Measurements from ENCODE around the gene TPRG1.
A peak's percentile ranks its signal among the peaks of the same experiment; 100 is the strongest.

TPRG1 gene

GRCh38 chr3:189138901-189139610 is 32.7 kb upstream of the TPRG1 start:
- Histone ChIP-seq H3K18ac (ENCODE audit: low read depth in 1 of 2, low read length in 2 of 2) (no peak overlapping the region), H2AK5ac (ENCODE audit: low read length, severe bottlenecking) (no peak overlapping the region), H2BK5ac (ENCODE audit: low read depth, low read length, poor library complexity, severe bottlenecking) (no peak overlapping the region), H3K27me3 (ENCODE audit: control insufficient read depth in 1 of 2, insufficient read depth in 1 of 2, low read length in 2 of 2) (no peaks in the 10 kb centered on the region), H3K14ac (ENCODE audit: low read length in 2 of 2) (no peak overlapping the region), H3K4me1 (ENCODE audit: control insufficient read depth, insufficient read depth, low read depth, low read length) (no peaks in the 10 kb centered on the region), H3K27ac (ENCODE audit: low read length, poor library complexity, severe bottlenecking) (no peak overlapping the region), H3K4ac (ENCODE audit: low read depth in 1 of 2, low read length in 2 of 2) (no peak overlapping the region), H3K4me2 (ENCODE audit: low read length, poor library complexity, severe bottlenecking) (no peak overlapping the region), H3K4me3 (ENCODE audit: insufficient read depth in 1 of 2, low read depth in 1 of 2, low read length in 2 of 2) (no peak overlapping the region), H4K8ac (ENCODE audit: low read length) (no peak overlapping the region), H4K91ac (ENCODE audit: low read length) (no peak overlapping the region), H3K36me3 (ENCODE audit: control insufficient read depth in 1 of 2, insufficient read depth in 2 of 2, low read depth in 1 of 2, low read length in 2 of 2) (no peaks in the 10 kb centered on the region), H2AFZ (ENCODE audit: low read depth, low read length) (no peak overlapping the region), H3K79me1 (replicated peaks; ENCODE audit: low read length, poor library complexity, severe bottlenecking) (no peaks in the 10 kb centered on the region), H3K9me3 (ENCODE audit: control insufficient read depth, low read length) (no peaks in the 10 kb centered on the region), H2BK12ac (ENCODE audit: low read length in 2 of 2) (no peak overlapping the region), H3K9ac (ENCODE audit: low read length) (no peak overlapping the region), H2BK15ac (ENCODE audit: low read depth, poor library complexity, severe bottlenecking) (peak overlapping the region; percentile 13), H2BK120ac (ENCODE audit: low read depth, low read length) (no peak overlapping the region), H3K23ac (ENCODE audit: low read length in 2 of 2) (no peak overlapping the region)
- 87% methylated on average over 9 of the region's 9 CpGs for WGBS
- no peak for DNase-seq

- Histone ChIP-seq H3K9ac (ENCODE audit: low read length) (no peak overlapping the region), H3K27ac (ENCODE audit: low read length, poor library complexity, severe bottlenecking) (no peak overlapping the region), H3K4me2 (ENCODE audit: low read length, poor library complexity, severe bottlenecking) (no peak overlapping the region), H2BK12ac (ENCODE audit: low read length in 2 of 2) (no peak overlapping the region), H3K18ac (ENCODE audit: low read depth in 1 of 2, low read length in 2 of 2) (no peak overlapping the region), H4K91ac (ENCODE audit: low read length) (no peak overlapping the region), H3K14ac (ENCODE audit: low read length in 2 of 2) (no peak overlapping the region), H3K4me1 (ENCODE audit: control insufficient read depth, insufficient read depth, low read depth, low read length) (no peaks in the 10 kb centered on the region), H3K36me3 (ENCODE audit: control insufficient read depth in 1 of 2, insufficient read depth in 2 of 2, low read depth in 1 of 2, low read length in 2 of 2) (no peaks in the 10 kb centered on the region), H2BK5ac (ENCODE audit: low read depth, low read length, poor library complexity, severe bottlenecking) (no peak overlapping the region), H3K23ac (ENCODE audit: low read length in 2 of 2) (no peak overlapping the region), H3K27me3 (ENCODE audit: control insufficient read depth in 1 of 2, insufficient read depth in 1 of 2, low read length in 2 of 2) (no peaks in the 10 kb centered on the region), H2AK5ac (ENCODE audit: low read length, severe bottlenecking) (no peak overlapping the region), H2BK15ac (ENCODE audit: low read depth, poor library complexity, severe bottlenecking) (no peak overlapping the region), H2BK120ac (ENCODE audit: low read depth, low read length) (no peak overlapping the region), H3K4me3 (ENCODE audit: insufficient read depth in 1 of 2, low read depth in 1 of 2, low read length in 2 of 2) (no peak overlapping the region), H3K9me3 (ENCODE audit: control insufficient read depth, low read length) (no peaks in the 10 kb centered on the region), H2AFZ (ENCODE audit: low read depth, low read length) (no peak overlapping the region), H3K79me1 (replicated peaks; ENCODE audit: low read length, poor library complexity, severe bottlenecking) (no peaks in the 10 kb centered on the region), H3K4ac (ENCODE audit: low read depth in 1 of 2, low read length in 2 of 2) (no peak overlapping the region), H4K8ac (ENCODE audit: low read length) (no peak overlapping the region)
- 96% methylated on average over 5 of the region's 6 CpGs for WGBS
- no peak for DNase-seq
Observed at GRCh38 chr3:189139611-189139940, 32.2 kb upstream of the TPRG1 start.

DNA sequence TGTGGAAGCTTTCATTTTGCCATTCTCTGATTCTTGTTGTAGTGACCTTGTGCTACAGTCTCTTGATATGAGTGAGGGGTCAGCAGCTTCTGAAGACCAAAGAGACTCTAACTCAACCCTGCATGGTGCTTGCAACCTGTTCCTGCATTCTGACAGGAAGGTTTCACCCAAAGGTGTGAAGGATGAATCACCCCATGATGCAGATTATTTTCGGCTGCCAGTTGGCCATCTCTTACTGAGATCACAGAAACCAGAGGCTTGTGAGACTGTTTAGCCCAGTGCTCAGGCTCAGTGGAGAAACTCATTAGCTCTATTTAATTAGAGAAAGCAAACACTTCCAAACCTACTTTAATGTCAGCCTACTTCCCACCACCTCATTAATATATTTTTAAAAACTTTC is 29.2 kb upstream of the TPRG1 start:
- WGBS = 44% methylated on average over 1 of the region's 1 CpG
- H2BK12ac ChIP-seq (ENCODE audit: low read length in 2 of 2) = no peak overlapping the region
- no peak overlapping the region for H2BK15ac ChIP-seq (ENCODE audit: low read depth, poor library complexity, severe bottlenecking)
- H3K4me3 ChIP-seq (ENCODE audit: insufficient read depth in 1 of 2, low read depth in 1 of 2, low read length in 2 of 2) = no peak overlapping the region
- no peak overlapping the region for H2BK120ac ChIP-seq (ENCODE audit: low read depth, low read length)
- H3K4ac ChIP-seq (ENCODE audit: low read depth in 1 of 2, low read length in 2 of 2) = no peak overlapping the region
- H3K4me1 ChIP-seq (ENCODE audit: control insufficient read depth, insufficient read depth, low read depth, low read length) = no peaks in the 10 kb centered on the region
- H3K23ac ChIP-seq (ENCODE audit: low read length in 2 of 2) = no peak overlapping the region
- no peak overlapping the region for H3K14ac ChIP-seq (ENCODE audit: low read length in 2 of 2)
- no peak overlapping the region for H2AK5ac ChIP-seq (ENCODE audit: low read length, severe bottlenecking)
- H2BK5ac ChIP-seq (ENCODE audit: low read depth, low read length, poor library complexity, severe bottlenecking) = no peak overlapping the region
- no peak overlapping the region for H3K18ac ChIP-seq (ENCODE audit: low read depth in 1 of 2, low read length in 2 of 2)
- H3K9me3 ChIP-seq (ENCODE audit: control insufficient read depth, low read length) = no peaks in the 10 kb centered on the region
- DNase-seq = no peak
- no peak overlapping the region for H4K8ac ChIP-seq (ENCODE audit: low read length)
- H3K36me3 ChIP-seq (ENCODE audit: control insufficient read depth in 1 of 2, insufficient read depth in 2 of 2, low read depth in 1 of 2, low read length in 2 of 2) = no peaks in the 10 kb centered on the region
- H3K9ac ChIP-seq (ENCODE audit: low read length) = no peak overlapping the region
- no peak overlapping the region for H3K27ac ChIP-seq (ENCODE audit: low read length, poor library complexity, severe bottlenecking)
- H3K79me1 ChIP-seq (replicated peaks; ENCODE audit: low read length, poor library complexity, severe bottlenecking) = no peaks in the 10 kb centered on the region
- no peak overlapping the region for H4K91ac ChIP-seq (ENCODE audit: low read length)
- no peak overlapping the region for H3K4me2 ChIP-seq (ENCODE audit: low read length, poor library complexity, severe bottlenecking)
- H2AFZ ChIP-seq (ENCODE audit: low read depth, low read length) = no peak overlapping the region
- H3K27me3 ChIP-seq (ENCODE audit: control insufficient read depth in 1 of 2, insufficient read depth in 1 of 2, low read length in 2 of 2) = no peaks in the 10 kb centered on the region

GRCh38 chr3:189143321-189143720 is 28.4 kb upstream of the TPRG1 start:
- Histone ChIP-seq H2BK120ac (ENCODE audit: low read depth, low read length) (no peak overlapping the region), H4K8ac (ENCODE audit: low read length) (no peak overlapping the region), H3K36me3 (ENCODE audit: control insufficient read depth in 1 of 2, insufficient read depth in 2 of 2, low read depth in 1 of 2, low read length in 2 of 2) (no peaks in the 10 kb centered on the region), H4K91ac (ENCODE audit: low read length) (no peak overlapping the region), H2AK5ac (ENCODE audit: low read length, severe bottlenecking) (no peak overlapping the region), H3K9me3 (ENCODE audit: control insufficient read depth, low read length) (no peaks in the 10 kb centered on the region), H2AFZ (ENCODE audit: low read depth, low read length) (no peak overlapping the region), H3K4ac (ENCODE audit: low read depth in 1 of 2, low read length in 2 of 2) (no peak overlapping the region), H3K4me3 (ENCODE audit: insufficient read depth in 1 of 2, low read depth in 1 of 2, low read length in 2 of 2) (no peak overlapping the region), H3K4me2 (ENCODE audit: low read length, poor library complexity, severe bottlenecking) (no peak overlapping the region), H3K27me3 (ENCODE audit: control insufficient read depth in 1 of 2, insufficient read depth in 1 of 2, low read length in 2 of 2) (no peaks in the 10 kb centered on the region), H3K23ac (ENCODE audit: low read length in 2 of 2) (no peak overlapping the region), H3K79me1 (replicated peaks; ENCODE audit: low read length, poor library complexity, severe bottlenecking) (no peaks in the 10 kb centered on the region), H2BK12ac (ENCODE audit: low read length in 2 of 2) (no peak overlapping the region), H3K9ac (ENCODE audit: low read length) (peak overlapping the region; percentile 27), H2BK5ac (ENCODE audit: low read depth, low read length, poor library complexity, severe bottlenecking) (no peak overlapping the region), H3K18ac (ENCODE audit: low read depth in 1 of 2, low read length in 2 of 2) (no peak overlapping the region), H3K14ac (ENCODE audit: low read length in 2 of 2) (no peak overlapping the region), H3K4me1 (ENCODE audit: control insufficient read depth, insufficient read depth, low read depth, low read length) (no peaks in the 10 kb centered on the region), H3K27ac (ENCODE audit: low read length, poor library complexity, severe bottlenecking) (no peak overlapping the region), H2BK15ac (ENCODE audit: low read depth, poor library complexity, severe bottlenecking) (no peak overlapping the region)
- WGBS = 59% methylated on average over 1 of the region's 1 CpG
- DNase-seq = no peak

Measured in mesenchymal stem cell (in vitro differentiated cells and primary cell).